H1 (cell line): ENCODE data around the gene KIF21A. TPM values are rescaled to one million over a fixed set of nuclear protein-coding genes. Genes with fewer than 3 reads are reported as not detected.

Experiments used
- EZH2 ChIP-seq: fragments of 200-600 bp; sonication (generic); IDR thresholded peaks from 2 replicates; pipeline ENCODE4 v1.7.1; 2012; ENCODE audit warnings: low read depth, mild to moderate bottlenecking, moderate library complexity, low read length, inconsistent platforms; ENCODE audit not compliant: severe bottlenecking
- JUND ChIP-seq: IDR thresholded peaks from 2 replicates; pipeline ENCODE4 v1.6.1; 2011; ENCODE audit warnings: mild to moderate bottlenecking, improper control_type of control experiment, low read length
- MAX ChIP-seq: IDR thresholded peaks from 2 replicates; pipeline ENCODE4 v1.6.1; 2012; ENCODE audit warnings: inconsistent platforms
- POLR2AphosphoS5 ChIP-seq: IDR thresholded peaks from 2 replicates; pipeline ENCODE4 v1.6.1; 2011; ENCODE audit warnings: low read depth, low read length
- polyA plus RNA-seq, 7 experiments: library from polyadenylated mRNA; depleted of rRNA in 3 of 7; stranded (reverse) in 5 of 7; unstranded in 2 of 7; fragments of >200 nt in 5 of 7; fragments of 200-250 nt in 2 of 7; gene quantifications; 1 replicate in 5 of 7; 2 replicates in 1 of 7; 4 replicates in 1 of 7; pipeline versions ENCODE4 v1.2.1 to v1.2.3, GENCODE V29; 2011 to 2013; ENCODE audit warnings: missing spikeins in 2 of 7, mixed read lengths in 2 of 7
- total RNA-seq: library from RNA; stranded (reverse); fragmentation: NEBNext Ultra II Directional; extraction: Animal tissue kit (Norgen Biotek cat#: 25700); gene quantifications from 2 replicates; pipeline ENCODE4 v1.2.1, GENCODE V29; 2021
- TF ChIP-seq, protein P1 (sequence below): fragments of 300-600 bp; sonication (generic); IDR thresholded peaks from 2 replicates; pipeline ENCODE4 v1.7.1; 2012; ENCODE audit warnings: low read length, moderate library complexity, mild to moderate bottlenecking, inconsistent platforms; ENCODE audit not compliant: insufficient replicate concordance

The KIF21A gene
- total and polyA plus RNA-seq, 2 of the 8 experiments (the other 6 are each of a cell fraction or from before 2014, with no cell fraction given): 10.0 to 26.0 TPM

- TF ChIP-seq, protein P1, sequence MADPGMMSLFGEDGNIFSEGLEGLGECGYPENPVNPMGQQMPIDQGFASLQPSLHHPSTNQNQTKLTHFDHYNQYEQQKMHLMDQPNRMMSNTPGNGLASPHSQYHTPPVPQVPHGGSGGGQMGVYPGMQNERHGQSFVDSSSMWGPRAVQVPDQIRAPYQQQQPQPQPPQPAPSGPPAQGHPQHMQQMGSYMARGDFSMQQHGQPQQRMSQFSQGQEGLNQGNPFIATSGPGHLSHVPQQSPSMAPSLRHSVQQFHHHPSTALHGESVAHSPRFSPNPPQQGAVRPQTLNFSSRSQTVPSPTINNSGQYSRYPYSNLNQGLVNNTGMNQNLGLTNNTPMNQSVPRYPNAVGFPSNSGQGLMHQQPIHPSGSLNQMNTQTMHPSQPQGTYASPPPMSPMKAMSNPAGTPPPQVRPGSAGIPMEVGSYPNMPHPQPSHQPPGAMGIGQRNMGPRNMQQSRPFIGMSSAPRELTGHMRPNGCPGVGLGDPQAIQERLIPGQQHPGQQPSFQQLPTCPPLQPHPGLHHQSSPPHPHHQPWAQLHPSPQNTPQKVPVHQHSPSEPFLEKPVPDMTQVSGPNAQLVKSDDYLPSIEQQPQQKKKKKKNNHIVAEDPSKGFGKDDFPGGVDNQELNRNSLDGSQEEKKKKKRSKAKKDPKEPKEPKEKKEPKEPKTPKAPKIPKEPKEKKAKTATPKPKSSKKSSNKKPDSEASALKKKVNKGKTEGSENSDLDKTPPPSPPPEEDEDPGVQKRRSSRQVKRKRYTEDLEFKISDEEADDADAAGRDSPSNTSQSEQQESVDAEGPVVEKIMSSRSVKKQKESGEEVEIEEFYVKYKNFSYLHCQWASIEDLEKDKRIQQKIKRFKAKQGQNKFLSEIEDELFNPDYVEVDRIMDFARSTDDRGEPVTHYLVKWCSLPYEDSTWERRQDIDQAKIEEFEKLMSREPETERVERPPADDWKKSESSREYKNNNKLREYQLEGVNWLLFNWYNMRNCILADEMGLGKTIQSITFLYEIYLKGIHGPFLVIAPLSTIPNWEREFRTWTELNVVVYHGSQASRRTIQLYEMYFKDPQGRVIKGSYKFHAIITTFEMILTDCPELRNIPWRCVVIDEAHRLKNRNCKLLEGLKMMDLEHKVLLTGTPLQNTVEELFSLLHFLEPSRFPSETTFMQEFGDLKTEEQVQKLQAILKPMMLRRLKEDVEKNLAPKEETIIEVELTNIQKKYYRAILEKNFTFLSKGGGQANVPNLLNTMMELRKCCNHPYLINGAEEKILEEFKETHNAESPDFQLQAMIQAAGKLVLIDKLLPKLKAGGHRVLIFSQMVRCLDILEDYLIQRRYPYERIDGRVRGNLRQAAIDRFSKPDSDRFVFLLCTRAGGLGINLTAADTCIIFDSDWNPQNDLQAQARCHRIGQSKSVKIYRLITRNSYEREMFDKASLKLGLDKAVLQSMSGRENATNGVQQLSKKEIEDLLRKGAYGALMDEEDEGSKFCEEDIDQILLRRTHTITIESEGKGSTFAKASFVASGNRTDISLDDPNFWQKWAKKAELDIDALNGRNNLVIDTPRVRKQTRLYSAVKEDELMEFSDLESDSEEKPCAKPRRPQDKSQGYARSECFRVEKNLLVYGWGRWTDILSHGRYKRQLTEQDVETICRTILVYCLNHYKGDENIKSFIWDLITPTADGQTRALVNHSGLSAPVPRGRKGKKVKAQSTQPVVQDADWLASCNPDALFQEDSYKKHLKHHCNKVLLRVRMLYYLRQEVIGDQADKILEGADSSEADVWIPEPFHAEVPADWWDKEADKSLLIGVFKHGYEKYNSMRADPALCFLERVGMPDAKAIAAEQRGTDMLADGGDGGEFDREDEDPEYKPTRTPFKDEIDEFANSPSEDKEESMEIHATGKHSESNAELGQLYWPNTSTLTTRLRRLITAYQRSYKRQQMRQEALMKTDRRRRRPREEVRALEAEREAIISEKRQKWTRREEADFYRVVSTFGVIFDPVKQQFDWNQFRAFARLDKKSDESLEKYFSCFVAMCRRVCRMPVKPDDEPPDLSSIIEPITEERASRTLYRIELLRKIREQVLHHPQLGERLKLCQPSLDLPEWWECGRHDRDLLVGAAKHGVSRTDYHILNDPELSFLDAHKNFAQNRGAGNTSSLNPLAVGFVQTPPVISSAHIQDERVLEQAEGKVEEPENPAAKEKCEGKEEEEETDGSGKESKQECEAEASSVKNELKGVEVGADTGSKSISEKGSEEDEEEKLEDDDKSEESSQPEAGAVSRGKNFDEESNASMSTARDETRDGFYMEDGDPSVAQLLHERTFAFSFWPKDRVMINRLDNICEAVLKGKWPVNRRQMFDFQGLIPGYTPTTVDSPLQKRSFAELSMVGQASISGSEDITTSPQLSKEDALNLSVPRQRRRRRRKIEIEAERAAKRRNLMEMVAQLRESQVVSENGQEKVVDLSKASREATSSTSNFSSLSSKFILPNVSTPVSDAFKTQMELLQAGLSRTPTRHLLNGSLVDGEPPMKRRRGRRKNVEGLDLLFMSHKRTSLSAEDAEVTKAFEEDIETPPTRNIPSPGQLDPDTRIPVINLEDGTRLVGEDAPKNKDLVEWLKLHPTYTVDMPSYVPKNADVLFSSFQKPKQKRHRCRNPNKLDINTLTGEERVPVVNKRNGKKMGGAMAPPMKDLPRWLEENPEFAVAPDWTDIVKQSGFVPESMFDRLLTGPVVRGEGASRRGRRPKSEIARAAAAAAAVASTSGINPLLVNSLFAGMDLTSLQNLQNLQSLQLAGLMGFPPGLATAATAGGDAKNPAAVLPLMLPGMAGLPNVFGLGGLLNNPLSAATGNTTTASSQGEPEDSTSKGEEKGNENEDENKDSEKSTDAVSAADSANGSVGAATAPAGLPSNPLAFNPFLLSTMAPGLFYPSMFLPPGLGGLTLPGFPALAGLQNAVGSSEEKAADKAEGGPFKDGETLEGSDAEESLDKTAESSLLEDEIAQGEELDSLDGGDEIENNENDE: no peak
- TF ChIP-seq JUND (no peak), POLR2AphosphoS5 (no peak), MAX (no peak), EZH2 (no peak)
Measured at GRCh38 chr12:39331539-39332261, 111.2 kb downstream of the KIF21A start (continued).
